IMR-90 (cell line): ENCODE measurements around the gene KHDRBS1.

Experiments
- BHLHE40 ChIP-seq: fragments of 150-350 bp; IDR thresholded peaks from 2 replicates; pipeline ENCODE4 v1.6.1; 2016; ENCODE audit warnings: mild to moderate bottlenecking, low read depth, low read length
- CEBPB ChIP-seq: IDR thresholded peaks from 2 replicates; pipeline ENCODE4 v1.6.1; 2012; ENCODE audit warnings: low read depth, low read length, improper control_type of control experiment
- ELK1 ChIP-seq: fragments of 150-350 bp; IDR thresholded peaks from 2 replicates; pipeline ENCODE4 v1.6.1; 2016; ENCODE audit warnings: low read depth, mild to moderate bottlenecking, low read length, moderate library complexity, borderline replicate concordance
- FOS ChIP-seq: fragments of 150-350 bp; IDR thresholded peaks from 2 replicates; pipeline ENCODE4 v1.6.1; 2016; ENCODE audit warnings: low read depth, low read length
- MAFK ChIP-seq: IDR thresholded peaks from 2 replicates; pipeline ENCODE4 v1.6.1; 2012; ENCODE audit warnings: low read depth, low read length, improper control_type of control experiment
- MAZ ChIP-seq: IDR thresholded peaks from 2 replicates; pipeline ENCODE4 v1.6.1; 2012; ENCODE audit warnings: low read depth, mild to moderate bottlenecking, low read length, improper control_type of control experiment, moderate library complexity, borderline replicate concordance
- NFE2L2 ChIP-seq: fragments of 150-350 bp; IDR thresholded peaks from 2 replicates; pipeline ENCODE4 v1.6.1; 2016; ENCODE audit warnings: low read depth, mild to moderate bottlenecking, low read length
- POLR2A ChIP-seq: IDR thresholded peaks from 2 replicates; pipeline ENCODE4 v1.6.1; 2012; ENCODE audit warnings: mild to moderate bottlenecking, low read depth, low read length
- RFX5 ChIP-seq: IDR thresholded peaks from 2 replicates; pipeline ENCODE4 v1.8.0; 2012; ENCODE audit warnings: low read depth, mild to moderate bottlenecking, low read length, moderate library complexity
- SMC3 ChIP-seq: fragments of 150-350 bp; IDR thresholded peaks from 2 replicates; pipeline ENCODE4 v1.6.1; 2016; ENCODE audit warnings: low read depth, mild to moderate bottlenecking, antibody characterized with exemption, low read length, moderate library complexity
- TF ChIP-seq, protein P1 (sequence below): conservative IDR thresholded peaks from 2 replicates; pipeline ENCODE4 v1.5.1; 2012; ENCODE audit warnings: mild to moderate bottlenecking, low read depth, low read length, improper control_type of control experiment
- TF ChIP-seq, protein P2 (sequence below): fragments of 150-350 bp; IDR thresholded peaks from 2 replicates; pipeline ENCODE4 v1.6.1; 2017; ENCODE audit warnings: mild to moderate bottlenecking, antibody characterized with exemption, low read length, low read depth

- TF ChIP-seq ELK1, result no peak
- TF ChIP-seq, protein P1, sequence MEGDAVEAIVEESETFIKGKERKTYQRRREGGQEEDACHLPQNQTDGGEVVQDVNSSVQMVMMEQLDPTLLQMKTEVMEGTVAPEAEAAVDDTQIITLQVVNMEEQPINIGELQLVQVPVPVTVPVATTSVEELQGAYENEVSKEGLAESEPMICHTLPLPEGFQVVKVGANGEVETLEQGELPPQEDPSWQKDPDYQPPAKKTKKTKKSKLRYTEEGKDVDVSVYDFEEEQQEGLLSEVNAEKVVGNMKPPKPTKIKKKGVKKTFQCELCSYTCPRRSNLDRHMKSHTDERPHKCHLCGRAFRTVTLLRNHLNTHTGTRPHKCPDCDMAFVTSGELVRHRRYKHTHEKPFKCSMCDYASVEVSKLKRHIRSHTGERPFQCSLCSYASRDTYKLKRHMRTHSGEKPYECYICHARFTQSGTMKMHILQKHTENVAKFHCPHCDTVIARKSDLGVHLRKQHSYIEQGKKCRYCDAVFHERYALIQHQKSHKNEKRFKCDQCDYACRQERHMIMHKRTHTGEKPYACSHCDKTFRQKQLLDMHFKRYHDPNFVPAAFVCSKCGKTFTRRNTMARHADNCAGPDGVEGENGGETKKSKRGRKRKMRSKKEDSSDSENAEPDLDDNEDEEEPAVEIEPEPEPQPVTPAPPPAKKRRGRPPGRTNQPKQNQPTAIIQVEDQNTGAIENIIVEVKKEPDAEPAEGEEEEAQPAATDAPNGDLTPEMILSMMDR, result no peak
- TF ChIP-seq RFX5, result no peak
- no peak for TF ChIP-seq POLR2A
- TF ChIP-seq FOS, result no peak
- no peak for TF ChIP-seq MAFK
- TF ChIP-seq NFE2L2, result no peak
- TF ChIP-seq, protein P2, sequence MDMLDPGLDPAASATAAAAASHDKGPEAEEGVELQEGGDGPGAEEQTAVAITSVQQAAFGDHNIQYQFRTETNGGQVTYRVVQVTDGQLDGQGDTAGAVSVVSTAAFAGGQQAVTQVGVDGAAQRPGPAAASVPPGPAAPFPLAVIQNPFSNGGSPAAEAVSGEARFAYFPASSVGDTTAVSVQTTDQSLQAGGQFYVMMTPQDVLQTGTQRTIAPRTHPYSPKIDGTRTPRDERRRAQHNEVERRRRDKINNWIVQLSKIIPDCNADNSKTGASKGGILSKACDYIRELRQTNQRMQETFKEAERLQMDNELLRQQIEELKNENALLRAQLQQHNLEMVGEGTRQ, result no peak
- TF ChIP-seq CEBPB, result peak; percentile 26; the same call in 1 of the 2 replicates
- no peak for TF ChIP-seq BHLHE40
- no peak for TF ChIP-seq MAZ
- TF ChIP-seq SMC3, result no peak
These were observed 52.8 kb downstream of the KHDRBS1 start for GRCh38 chr1:32066489-32066873.
